Lower leg skin (tissue), 3 donors: Measurements from ENCODE around the gene ARHGEF12.

Source experiments
- POLR2A ChIP-seq, 2 donors: fragments of 450-650 bp; IDR thresholded peaks; one replicate each; pipeline ENCODE4 v1.6.1; 2016 to 2017; ENCODE audit warnings: antibody characterized with exemption in 2 of 2, mild to moderate bottlenecking in 1 of 2, moderate library complexity in 1 of 2
- TF ChIP-seq, protein P1 (sequence below), 3 donors: fragments of 450-650 bp; IDR thresholded peaks; one replicate each; pipeline ENCODE4 v1.5.1; 2016; ENCODE audit warnings: antibody characterized with exemption in 3 of 3, mild to moderate bottlenecking in 3 of 3, moderate library complexity in 2 of 3

GRCh38 chr11:120307476-120307875, 28.7 kb upstream of the ARHGEF12 start:
- TF ChIP-seq, protein P1, sequence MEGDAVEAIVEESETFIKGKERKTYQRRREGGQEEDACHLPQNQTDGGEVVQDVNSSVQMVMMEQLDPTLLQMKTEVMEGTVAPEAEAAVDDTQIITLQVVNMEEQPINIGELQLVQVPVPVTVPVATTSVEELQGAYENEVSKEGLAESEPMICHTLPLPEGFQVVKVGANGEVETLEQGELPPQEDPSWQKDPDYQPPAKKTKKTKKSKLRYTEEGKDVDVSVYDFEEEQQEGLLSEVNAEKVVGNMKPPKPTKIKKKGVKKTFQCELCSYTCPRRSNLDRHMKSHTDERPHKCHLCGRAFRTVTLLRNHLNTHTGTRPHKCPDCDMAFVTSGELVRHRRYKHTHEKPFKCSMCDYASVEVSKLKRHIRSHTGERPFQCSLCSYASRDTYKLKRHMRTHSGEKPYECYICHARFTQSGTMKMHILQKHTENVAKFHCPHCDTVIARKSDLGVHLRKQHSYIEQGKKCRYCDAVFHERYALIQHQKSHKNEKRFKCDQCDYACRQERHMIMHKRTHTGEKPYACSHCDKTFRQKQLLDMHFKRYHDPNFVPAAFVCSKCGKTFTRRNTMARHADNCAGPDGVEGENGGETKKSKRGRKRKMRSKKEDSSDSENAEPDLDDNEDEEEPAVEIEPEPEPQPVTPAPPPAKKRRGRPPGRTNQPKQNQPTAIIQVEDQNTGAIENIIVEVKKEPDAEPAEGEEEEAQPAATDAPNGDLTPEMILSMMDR (IDR thresholded peaks at IDR 0.05), result no peak
- no peak for TF ChIP-seq POLR2A (IDR thresholded peaks at IDR 0.05)
